Measurements from ENCODE around the gene TRAP1.
"Not testable (repeated sequence)": the region's sequence is repeated elsewhere in the genome, so short reads cannot be mapped to it uniquely, and the experiment has no call there.

TRAP1 gene

DNA sequence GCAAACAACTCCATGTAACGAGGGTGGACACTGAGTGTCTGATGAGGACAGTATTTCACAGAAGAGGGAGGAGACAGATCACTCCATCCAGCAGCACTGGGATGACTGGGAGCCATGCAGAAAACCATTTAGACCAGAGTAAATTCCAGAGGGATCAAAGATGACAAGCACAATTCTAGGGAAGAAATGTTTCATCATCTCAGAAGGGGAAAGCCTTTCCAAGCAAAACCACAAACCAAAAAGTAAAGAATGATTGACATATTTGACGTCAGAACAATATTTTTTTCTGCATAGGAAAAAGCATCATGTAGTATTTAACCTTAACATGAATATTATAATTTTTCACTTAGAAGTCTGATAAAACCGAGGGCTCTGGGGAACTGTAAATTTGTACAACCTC is 58.1 kb downstream of the TRAP1 start:
- TF ChIP-seq, protein P1, sequence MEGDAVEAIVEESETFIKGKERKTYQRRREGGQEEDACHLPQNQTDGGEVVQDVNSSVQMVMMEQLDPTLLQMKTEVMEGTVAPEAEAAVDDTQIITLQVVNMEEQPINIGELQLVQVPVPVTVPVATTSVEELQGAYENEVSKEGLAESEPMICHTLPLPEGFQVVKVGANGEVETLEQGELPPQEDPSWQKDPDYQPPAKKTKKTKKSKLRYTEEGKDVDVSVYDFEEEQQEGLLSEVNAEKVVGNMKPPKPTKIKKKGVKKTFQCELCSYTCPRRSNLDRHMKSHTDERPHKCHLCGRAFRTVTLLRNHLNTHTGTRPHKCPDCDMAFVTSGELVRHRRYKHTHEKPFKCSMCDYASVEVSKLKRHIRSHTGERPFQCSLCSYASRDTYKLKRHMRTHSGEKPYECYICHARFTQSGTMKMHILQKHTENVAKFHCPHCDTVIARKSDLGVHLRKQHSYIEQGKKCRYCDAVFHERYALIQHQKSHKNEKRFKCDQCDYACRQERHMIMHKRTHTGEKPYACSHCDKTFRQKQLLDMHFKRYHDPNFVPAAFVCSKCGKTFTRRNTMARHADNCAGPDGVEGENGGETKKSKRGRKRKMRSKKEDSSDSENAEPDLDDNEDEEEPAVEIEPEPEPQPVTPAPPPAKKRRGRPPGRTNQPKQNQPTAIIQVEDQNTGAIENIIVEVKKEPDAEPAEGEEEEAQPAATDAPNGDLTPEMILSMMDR (IDR thresholded peaks at IDR 0.05): no peak
- Histone ChIP-seq H3K9me3 (no peaks in the 10 kb centered on the region), H3K36me3 (peaks cover 94% of the 10 kb centered on the region), H3K27me3 (no peaks in the 10 kb centered on the region), H3K27ac (no peak overlapping the region), H3K4me1 (ENCODE audit: control insufficient read depth in 1 of 2, insufficient read depth in 1 of 2, low read depth in 1 of 2, low read length in 1 of 2) (no peaks in the 10 kb centered on the region), H3K4me3 (ENCODE audit: low read depth in 1 of 2, low read length in 1 of 2) (no peak overlapping the region)

DNA sequence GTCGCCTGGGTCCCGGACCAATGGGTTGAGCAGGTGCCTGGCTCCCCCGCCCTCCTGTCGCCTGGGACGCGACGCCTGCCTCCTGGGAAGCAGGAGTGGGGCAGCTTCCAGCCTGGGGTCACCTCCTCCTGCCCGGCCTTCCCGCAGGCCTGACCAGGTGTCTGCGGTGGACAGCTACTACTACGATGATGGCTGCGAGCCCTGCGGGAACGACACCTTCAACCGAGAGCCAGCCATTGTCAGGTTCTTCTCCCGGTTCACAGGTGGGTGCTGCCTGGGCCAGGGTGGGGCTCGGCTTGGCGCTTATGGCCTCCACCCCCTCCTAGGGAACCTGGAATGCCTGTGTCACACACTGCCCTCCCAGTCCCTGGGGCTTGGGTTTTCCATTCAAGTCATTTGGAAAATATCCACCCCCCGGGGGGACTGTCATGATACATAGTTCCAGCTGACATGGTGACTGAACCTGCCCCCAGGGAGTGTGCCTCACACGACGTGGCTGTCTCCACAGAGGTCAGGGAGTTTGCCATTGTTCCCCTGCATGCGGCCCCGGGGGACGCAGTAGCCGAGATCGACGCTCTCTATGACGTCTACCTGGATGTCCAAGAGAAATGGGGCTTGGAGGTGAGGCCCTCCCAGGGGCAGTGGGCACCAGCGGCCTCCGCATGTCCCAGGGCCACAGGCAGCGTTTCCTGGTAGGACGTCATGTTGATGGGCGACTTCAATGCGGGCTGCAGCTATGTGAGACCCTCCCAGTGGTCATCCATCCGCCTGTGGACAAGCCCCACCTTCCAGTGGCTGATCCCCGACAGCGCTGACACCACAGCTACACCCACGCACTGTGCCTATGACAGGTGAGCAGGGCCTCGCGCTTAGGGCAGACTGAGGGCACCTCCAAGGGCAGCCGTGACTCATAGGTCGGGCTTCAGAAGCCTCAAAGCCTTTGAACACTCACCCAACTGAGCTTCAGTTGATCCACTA is 60.5 kb downstream of the TRAP1 start:
- Histone ChIP-seq H3K36me3 (peaks cover 88% of the 10 kb centered on the region), H3K27me3 (no peaks in the 10 kb centered on the region), H3K27ac (no peak overlapping the region), H3K9me3 (no peaks in the 10 kb centered on the region), H3K4me3 (ENCODE audit: low read depth in 1 of 2, low read length in 1 of 2) (no peak overlapping the region), H3K4me1 (ENCODE audit: control insufficient read depth in 1 of 2, insufficient read depth in 1 of 2, low read depth in 1 of 2, low read length in 1 of 2) (no peaks in the 10 kb centered on the region)
- TF ChIP-seq, protein P1 (IDR thresholded peaks at IDR 0.05): no peak

DNA sequence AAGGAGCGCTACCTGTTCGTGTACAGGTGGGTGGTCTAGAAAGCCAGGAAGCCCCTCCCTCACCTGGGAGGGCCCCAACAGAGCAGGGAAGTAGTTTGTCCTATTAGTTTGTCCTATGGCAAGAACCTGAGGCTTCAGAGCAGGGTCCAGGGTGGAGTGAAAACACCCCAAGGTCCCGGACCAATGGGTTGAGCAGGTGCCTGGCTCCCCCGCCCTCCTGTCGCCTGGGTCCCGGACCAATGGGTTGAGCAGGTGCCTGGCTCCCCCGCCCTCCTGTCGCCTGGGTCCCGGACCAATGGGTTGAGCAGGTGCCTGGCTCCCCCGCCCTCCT is 61.2 kb downstream of the TRAP1 start:
- peaks cover 88% of the 10 kb centered on the region for H3K36me3 ChIP-seq
- not testable (repeated sequence) for H3K4me3 ChIP-seq (ENCODE audit: low read depth in 1 of 2, low read length in 1 of 2); H3K27ac ChIP-seq; H3K9me3 ChIP-seq; H3K4me1 ChIP-seq (ENCODE audit: control insufficient read depth in 1 of 2, insufficient read depth in 1 of 2, low read depth in 1 of 2, low read length in 1 of 2); H3K27me3 ChIP-seq

DNA sequence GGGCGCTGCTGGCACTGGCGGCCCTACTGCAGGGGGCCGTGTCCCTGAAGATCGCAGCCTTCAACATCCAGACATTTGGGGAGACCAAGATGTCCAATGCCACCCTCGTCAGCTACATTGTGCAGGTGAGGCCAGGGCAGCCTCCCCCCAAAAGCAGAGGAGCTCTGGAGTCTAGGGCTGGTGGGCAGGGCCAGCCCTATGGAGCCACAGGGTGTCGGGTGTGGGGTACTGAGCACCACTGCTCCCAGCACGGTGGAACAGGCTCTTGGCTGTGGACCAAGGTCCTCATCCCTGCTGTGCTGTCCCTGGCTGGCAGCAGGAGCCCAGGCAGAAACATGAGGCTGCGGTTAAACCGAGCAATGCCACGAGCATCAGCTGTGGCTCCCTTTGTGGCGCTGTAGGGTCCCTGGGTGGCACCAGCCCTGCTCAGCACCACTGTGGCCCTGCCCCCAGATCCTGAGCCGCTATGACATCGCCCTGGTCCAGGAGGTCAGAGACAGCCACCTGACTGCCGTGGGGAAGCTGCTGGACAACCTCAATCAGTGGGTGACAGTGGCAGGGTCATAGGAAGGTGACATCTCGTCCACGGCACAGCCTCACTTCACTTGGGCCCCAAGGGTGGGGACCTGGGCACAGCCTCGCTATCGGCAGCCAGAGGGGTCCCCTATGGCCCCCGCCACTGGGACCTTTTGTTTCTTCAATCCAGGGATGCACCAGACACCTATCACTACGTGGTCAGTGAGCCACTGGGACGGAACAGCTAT is 61.7 kb downstream of the TRAP1 start:
- H3K4me3 ChIP-seq (ENCODE audit: low read depth in 1 of 2, low read length in 1 of 2): no peak overlapping the region
- H3K36me3 ChIP-seq: peaks cover 88% of the 10 kb centered on the region
- H3K27me3 ChIP-seq: no peaks in the 10 kb centered on the region
- H3K9me3 ChIP-seq: no peaks in the 10 kb centered on the region
- TF ChIP-seq, protein P1 (IDR thresholded peaks at IDR 0.05): no peak
- no peak overlapping the region for H3K27ac ChIP-seq
- H3K4me1 ChIP-seq (ENCODE audit: control insufficient read depth in 1 of 2, insufficient read depth in 1 of 2, low read depth in 1 of 2, low read length in 1 of 2): no peaks in the 10 kb centered on the region

DNA sequence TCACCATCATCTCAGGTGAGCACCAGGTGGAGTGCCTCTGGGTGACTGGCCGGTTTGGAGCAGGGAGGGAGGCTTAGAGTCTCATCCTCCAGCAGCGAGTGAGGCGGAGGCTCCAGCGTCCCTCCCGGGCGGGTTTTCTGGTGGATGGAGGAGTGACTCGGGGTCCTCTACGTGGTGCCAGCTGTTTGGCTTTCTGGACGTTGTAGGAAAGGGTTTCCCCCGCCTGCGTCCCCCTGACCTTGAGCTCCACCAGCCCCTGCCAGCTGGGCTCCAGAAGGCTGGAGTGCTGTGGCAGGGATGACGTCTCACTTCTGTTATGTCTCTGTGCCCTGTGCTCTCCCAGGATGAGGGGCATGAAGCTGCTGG is 62.3 kb downstream of the TRAP1 start:
- no peaks in the 10 kb centered on the region for H3K4me1 ChIP-seq (ENCODE audit: control insufficient read depth in 1 of 2, insufficient read depth in 1 of 2, low read depth in 1 of 2, low read length in 1 of 2)
- no peak overlapping the region for H3K27ac ChIP-seq
- no peak overlapping the region for H3K4me3 ChIP-seq (ENCODE audit: low read depth in 1 of 2, low read length in 1 of 2)
- peaks cover 87% of the 10 kb centered on the region for H3K36me3 ChIP-seq
- TF ChIP-seq, protein P1 (IDR thresholded peaks at IDR 0.05): no peak
- no peaks in the 10 kb centered on the region for H3K27me3 ChIP-seq
- no peaks in the 10 kb centered on the region for H3K9me3 ChIP-seq

Measured in neutrophil (primary cell).